Spleen (tissue), 7 donors: ENCODE data around the gene LMBR1L.

Experiments
- CTCF ChIP-seq, 11 experiments: fragments of 200-600 bp in 7 of 11; fragments of 450-650 bp in 4 of 11; sonication (generic) in 4 of 11; IDR thresholded peaks in 8 of 11; conservative IDR thresholded peaks in 3 of 11; 1 replicate in 7 of 11; 2 replicates in 4 of 11; pipeline versions ENCODE4 v1.4.0 to v1.8.0; 2016 to 2021; ENCODE audit warnings: antibody characterized with exemption in 11 of 11, inconsistent platforms in 4 of 11, mild to moderate bottlenecking in 1 of 11
- POLR2A ChIP-seq, 3 donors: fragments of 450-650 bp; IDR thresholded peaks; one replicate each; pipeline ENCODE4 v1.5.1; 2017; ENCODE audit warnings: antibody characterized with exemption in 3 of 3, mild to moderate bottlenecking in 1 of 3
- donor health status: DM: no; HTN: no; CAD: no; lungs with moderate emphysema.
- donor health status: DM: no; HTN: no; CAD: no.
- donor health status: DM: no; HTN: no; CAD: no.

GRCh38 chr12:49138999-49139398, 28.4 kb upstream of the LMBR1L start:
- TF ChIP-seq POLR2A (IDR thresholded peaks at IDR 0.05) (no peak), CTCF (IDR thresholded peaks at IDR 0.05 in 8 of 11, conservative IDR thresholded peaks at IDR 0.05 in 3 of 11) (no peak)
